HG02642 (cell line): ENCODE data around the gene PPAT.
"Not testable (repeated sequence)": the region's sequence is repeated elsewhere in the genome, so short reads cannot be mapped to it uniquely, and the experiment has no call there.

ENCODE experiments used
- ATAC-seq: cut with Tn5 transposase; IDR thresholded peaks from one replicate; pipeline ENCODE4 v1.9.1; 2021; ENCODE audit warnings: mild to moderate bottlenecking; ENCODE audit not compliant: unreplicated experiment, poor library complexity

PPAT gene

GRCh38 chr4:56387023-56388001 lies 48.1 kb downstream of the PPAT start, which contains the start of gene AASDH:
Gene AASDH, minus strand, starts transcription at chr4:56387491. Its CDS starts 3,192 bp downstream, at chr4:56384299.
- ATAC-seq: peak; percentile 96

DNA sequence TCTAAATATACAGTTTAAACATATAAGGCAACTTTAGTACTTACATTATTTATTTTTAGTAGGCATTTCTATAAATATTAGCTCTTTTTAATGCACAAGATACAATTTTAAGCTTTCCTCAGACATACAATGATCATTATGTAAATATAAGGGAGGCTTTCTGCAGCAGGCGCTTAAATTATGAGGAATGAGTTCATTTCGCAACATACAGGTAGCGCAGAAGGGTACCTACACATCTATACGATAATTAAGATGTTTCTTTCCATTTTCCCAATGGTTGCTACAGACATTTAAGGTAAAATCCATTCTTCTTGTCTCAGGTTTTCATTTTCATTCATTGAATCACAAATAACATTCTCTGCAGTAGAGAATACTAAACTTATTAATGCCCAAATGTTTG lies 49.3 kb downstream of the PPAT start:
- no peak for ATAC-seq

DNA sequence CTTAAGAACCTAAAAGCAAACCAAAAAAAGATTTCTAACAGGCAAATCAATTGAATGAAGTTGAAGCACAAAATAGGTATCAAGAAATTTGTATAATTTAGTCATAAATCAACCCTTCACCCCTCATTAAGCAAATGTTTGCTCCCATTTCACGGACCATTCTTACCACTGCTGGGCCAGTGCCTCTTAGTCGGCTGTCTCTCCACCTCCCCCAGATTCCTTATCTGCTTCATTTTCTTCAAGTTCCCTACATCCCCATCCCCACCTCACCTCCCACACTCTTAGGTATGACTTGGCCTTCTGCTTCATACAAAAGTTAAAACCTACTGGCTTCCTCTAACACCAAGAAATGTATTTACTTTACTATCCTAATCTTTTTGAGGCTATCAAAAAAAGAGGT lies 60.0 kb downstream of the PPAT start:
- no peak for ATAC-seq

- ATAC-seq: no peak
These were observed 60.5 kb downstream of the PPAT start for GRCh38 chr4:56374956-56375355.

DNA sequence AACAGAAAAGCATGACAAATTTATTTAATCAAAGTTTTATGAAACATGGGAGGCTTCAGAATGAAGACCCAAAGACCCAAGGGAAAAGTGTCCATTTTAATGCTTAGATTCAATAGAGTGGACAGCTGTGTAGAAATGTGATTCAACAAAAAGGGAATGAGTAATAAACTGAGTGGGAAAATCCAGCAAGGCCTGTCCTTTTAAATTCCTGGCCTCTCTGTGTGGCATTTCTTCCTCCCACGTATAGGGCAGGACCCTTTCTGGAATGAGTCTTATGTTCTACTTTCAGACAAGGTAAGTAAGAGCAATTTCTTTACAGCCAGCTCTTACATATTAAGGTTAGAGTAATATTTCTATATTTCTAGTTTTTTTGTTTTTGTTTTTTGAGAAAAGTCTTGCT lies 62.6 kb downstream of the PPAT start:
- no peak for ATAC-seq

GRCh38 chr4:56371426-56372220 lies 63.8 kb downstream of the PPAT start:
- ATAC-seq: no peak

GRCh38 chr4:56370377-56370776 lies 65.0 kb downstream of the PPAT start:
- no peak for ATAC-seq

- ATAC-seq: not testable (repeated sequence)
These were observed 72.4 kb downstream of the PPAT start for GRCh38 chr4:56362981-56363380.

- no peak for ATAC-seq
These were observed 75.3 kb downstream of the PPAT start for GRCh38 chr4:56360071-56360470.

DNA sequence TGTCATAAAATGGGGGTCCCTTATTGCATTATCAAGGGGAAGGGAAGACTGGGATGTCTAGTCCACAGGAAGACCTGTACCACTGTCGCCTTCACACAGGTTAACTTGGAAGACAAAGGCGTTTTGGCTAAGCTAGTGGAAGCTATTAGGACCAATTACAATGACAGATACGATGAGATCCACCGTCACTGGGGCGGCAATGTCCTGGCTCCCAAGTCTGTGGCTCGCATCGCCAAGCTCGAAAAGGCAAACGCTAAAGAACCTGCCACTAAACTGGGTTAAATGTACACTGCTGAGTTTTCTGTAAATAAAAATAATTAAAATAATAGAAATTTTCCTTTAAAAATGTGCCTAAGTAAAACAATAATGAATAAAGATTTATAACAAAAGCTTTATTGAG lies 78.8 kb downstream of the PPAT start:
- ATAC-seq: no peak

DNA sequence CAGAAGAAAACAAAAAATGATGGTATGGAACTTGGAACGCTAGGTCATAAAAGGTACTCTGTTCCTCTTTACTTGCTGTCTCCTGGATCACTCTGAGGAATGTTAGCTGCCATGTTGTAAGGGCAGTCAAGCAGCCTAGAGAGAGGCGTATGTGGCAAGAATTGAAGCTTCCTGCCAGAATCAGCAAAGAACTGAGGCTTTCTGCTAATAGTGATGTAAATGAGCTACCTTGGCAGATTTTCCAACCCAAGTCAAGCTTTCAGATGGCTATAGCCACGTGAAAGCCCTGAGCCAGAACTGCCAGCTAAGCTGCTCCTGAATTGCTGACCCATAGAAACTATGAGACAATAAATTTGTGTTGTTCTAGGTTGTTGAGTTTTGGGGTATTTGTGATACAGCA lies 86.8 kb downstream of the PPAT start:
- no peak for ATAC-seq

GRCh38 chr4:56345458-56345857 lies 90.0 kb downstream of the PPAT start:
- no peak for ATAC-seq
